Right lobe of liver (tissue), 6 donors: ENCODE results near the gene UBE3C. TPM values are rescaled to one million over a fixed set of nuclear protein-coding genes. Genes with fewer than 3 reads are reported as not detected.

Experiments
- ATAC-seq, 4 donors: fragments of 200-7000 bp; cut with Tn5 transposase; one replicate each; pipeline ENCODE4 v1.9.1; 2020; ENCODE audit warnings: mild to moderate bottlenecking in 4 of 4, moderate library complexity in 4 of 4
- DNase-seq, 3 donors: peaks; one replicate each; pipeline ENCODE4 v3.0.0-alpha.2; 2020
- H3K27ac ChIP-seq, 3 donors: fragments of 200-600 bp; one replicate each; pipeline ENCODE4 v1.8.0; 2022
- H3K27me3 ChIP-seq, 2 donors: fragments of 200-600 bp; one replicate each; pipeline ENCODE4 v1.8.0; 2022
- H3K36me3 ChIP-seq, 4 donors: fragments of 200-600 bp; sonication (generic) in 1 of 4; one replicate each; pipeline versions ENCODE4 v1.5.1 to v1.8.0; 2017 to 2022; ENCODE audit warnings: control low read depth in 1 of 4
- H3K4me1 ChIP-seq, 4 donors: fragments of 200-600 bp; sonication (generic) in 1 of 4; one replicate each; pipeline versions ENCODE4 v1.5.1 to v1.8.0; 2017 to 2022; ENCODE audit warnings: control low read depth in 1 of 4
- H3K4me3 ChIP-seq, 3 donors: fragments of 200-600 bp; one replicate each; pipeline ENCODE4 v1.8.0; 2022
- H3K9me3 ChIP-seq, 4 donors: fragments of 200-600 bp; sonication (generic) in 1 of 4; one replicate each; pipeline versions ENCODE4 v1.5.1 to v1.8.0; 2017 to 2022; ENCODE audit warnings: control low read depth in 1 of 4
- POLR2A ChIP-seq: fragments of 450-650 bp; IDR thresholded peaks from one replicate; pipeline ENCODE4 v1.6.1; 2017; ENCODE audit warnings: antibody characterized with exemption, mild to moderate bottlenecking
- WGBS: methylation state at CpG from one replicate; pipeline ENCODE4 v1.1.6; 2018; ENCODE audit warnings: low coverage, low lambda C conversion rate; ENCODE audit not compliant: insufficient coverage; ENCODE audit errors: missing lambda C conversion rate; 5-methylcytosine and 5-hydroxymethylcytosine counted together
- intact Hi-C, 2 donors: fragments of 100-400 bp; cut with DNase I; formaldehyde crosslinking; loops; one replicate each; pipeline versions ENCODE4 v1.11.2 to v1.14.1; 2022
- total RNA-seq, 6 experiments: library from RNA; depleted of rRNA in 2 of 6; stranded (reverse); fragments of >200 nt in 2 of 6; fragmentation: NEBNext Ultra II Directional in 3 of 6; extraction: Animal tissue kit (Norgen Biotek cat#: 25700) in 3 of 6; gene quantifications; one replicate each; pipeline versions ENCODE4 v1.1.0 to v1.2.4, GENCODE V29; 2016 to 2023
- TF ChIP-seq, protein P1 (sequence below), 4 donors: fragments of 200-600 bp in 3 of 4; fragments of 450-650 bp in 1 of 4; IDR thresholded peaks; one replicate each; pipeline versions ENCODE4 v1.5.1 to v1.8.0; 2016 to 2022; ENCODE audit warnings: antibody characterized with exemption in 4 of 4, mild to moderate bottlenecking in 2 of 4
- donor health status: DM: no; HTN: yes; CAD: no.
- donor health status: DM: no; HTN: no; CAD: no.
- donor health status: DM: no; HTN: no; CAD: no.
- donor health status: DM: no; HTN: yes; CAD: no.
- donor health status: DM: no; HTN: yes; CAD: no.

The UBE3C gene
- total RNA-seq, 6 experiments from 2014 or later, result 28.3 to 48.1 (median 31.9) TPM

- Histone ChIP-seq H3K27me3 (no peaks in the 10 kb centered on the region), H3K27ac (no peak overlapping the region), H3K36me3 (peaks cover 0 to 36% (median 6%) of the 10 kb centered on the region in 4 donors), H3K4me1 (no peaks in the 10 kb centered on the region), H3K9me3 (no peaks in the 10 kb centered on the region), H3K4me3 (no peak overlapping the region)
- ATAC-seq (no peak), DNase-seq (no peak)
- no peak for TF ChIP-seq POLR2A
- TF ChIP-seq, protein P1, sequence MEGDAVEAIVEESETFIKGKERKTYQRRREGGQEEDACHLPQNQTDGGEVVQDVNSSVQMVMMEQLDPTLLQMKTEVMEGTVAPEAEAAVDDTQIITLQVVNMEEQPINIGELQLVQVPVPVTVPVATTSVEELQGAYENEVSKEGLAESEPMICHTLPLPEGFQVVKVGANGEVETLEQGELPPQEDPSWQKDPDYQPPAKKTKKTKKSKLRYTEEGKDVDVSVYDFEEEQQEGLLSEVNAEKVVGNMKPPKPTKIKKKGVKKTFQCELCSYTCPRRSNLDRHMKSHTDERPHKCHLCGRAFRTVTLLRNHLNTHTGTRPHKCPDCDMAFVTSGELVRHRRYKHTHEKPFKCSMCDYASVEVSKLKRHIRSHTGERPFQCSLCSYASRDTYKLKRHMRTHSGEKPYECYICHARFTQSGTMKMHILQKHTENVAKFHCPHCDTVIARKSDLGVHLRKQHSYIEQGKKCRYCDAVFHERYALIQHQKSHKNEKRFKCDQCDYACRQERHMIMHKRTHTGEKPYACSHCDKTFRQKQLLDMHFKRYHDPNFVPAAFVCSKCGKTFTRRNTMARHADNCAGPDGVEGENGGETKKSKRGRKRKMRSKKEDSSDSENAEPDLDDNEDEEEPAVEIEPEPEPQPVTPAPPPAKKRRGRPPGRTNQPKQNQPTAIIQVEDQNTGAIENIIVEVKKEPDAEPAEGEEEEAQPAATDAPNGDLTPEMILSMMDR (IDR thresholded peaks at IDR 0.05), result no peak
- 89% methylated on average over 8 of the region's 10 CpGs for WGBS
- intact Hi-C loops, result no loop called here
Observed at GRCh38 chr7:157208571-157209413, 70.1 kb downstream of the UBE3C start.

DNA sequence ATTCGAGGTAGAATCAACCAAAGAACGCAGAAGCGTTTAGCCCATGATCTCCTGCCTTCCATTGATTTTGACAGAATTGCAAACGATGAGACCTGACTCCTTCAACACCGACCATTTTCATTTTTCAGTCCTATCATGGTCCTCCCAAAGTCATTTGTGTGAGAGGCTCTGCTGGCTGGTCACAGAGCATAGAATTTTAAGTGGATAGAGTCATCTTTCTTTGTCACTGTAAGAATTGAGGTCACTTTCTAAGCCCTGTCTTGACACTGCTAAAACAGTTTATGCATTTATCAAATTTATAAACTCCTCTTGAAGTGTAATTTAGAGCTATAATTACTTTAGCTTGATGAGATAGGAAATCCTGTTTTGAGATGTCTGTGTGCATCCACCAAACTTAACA lies 72.0 kb downstream of the UBE3C start:
- intact Hi-C loops, result no loop called here
- Histone ChIP-seq H3K27ac (no peak overlapping the region), H3K9me3 (no peaks in the 10 kb centered on the region), H3K4me1 (no peaks in the 10 kb centered on the region), H3K27me3 (no peaks in the 10 kb centered on the region), H3K4me3 (no peak overlapping the region), H3K36me3 (peaks cover 0 to 29% (median 5%) of the 10 kb centered on the region in 4 donors)
- ATAC-seq, result no peak
- 73% methylated on average over 5 of the region's 5 CpGs for WGBS
- no peak for DNase-seq
- TF ChIP-seq, protein P1 (IDR thresholded peaks at IDR 0.05), result no peak
- TF ChIP-seq POLR2A, result no peak

GRCh38 chr7:157211690-157212089 lies 73.0 kb downstream of the UBE3C start:
- TF ChIP-seq, protein P1 (IDR thresholded peaks at IDR 0.05), result no peak
- no peak for TF ChIP-seq POLR2A
- no peak for ATAC-seq
- intact Hi-C loops, result no loop called here
- Histone ChIP-seq H3K9me3 (no peaks in the 10 kb centered on the region), H3K4me3 (no peak overlapping the region), H3K27ac (no peak overlapping the region), H3K4me1 (no peaks in the 10 kb centered on the region), H3K27me3 (no peaks in the 10 kb centered on the region), H3K36me3 (peaks cover 0 to 31% (median 6%) of the 10 kb centered on the region in 4 donors)
- DNase-seq, result no peak
- 52% methylated on average over 5 of the region's 5 CpGs for WGBS

- Histone ChIP-seq H3K27me3 (no peaks in the 10 kb centered on the region), H3K4me1 (no peaks in the 10 kb centered on the region), H3K4me3 (no peak overlapping the region), H3K36me3 (peaks cover 0 to 39% (median 16%) of the 10 kb centered on the region in 4 donors), H3K27ac (no peak overlapping the region), H3K9me3 (no peaks in the 10 kb centered on the region)
- 53% methylated on average over 5 of the region's 5 CpGs for WGBS
- no peak for DNase-seq
- intact Hi-C loops, result no loop called here
- ATAC-seq, result peak in 1 of 4 donors; percentile 72
- no peak for TF ChIP-seq POLR2A
- TF ChIP-seq, protein P1 (IDR thresholded peaks at IDR 0.05), result no peak
Observed at GRCh38 chr7:157219154-157219553, 80.4 kb downstream of the UBE3C start.
